HEK293 (cell line): ENCODE data around the gene MRPL51.

Source experiments
- CTCF ChIA-PET: fragments of 350-600 bp; formaldehyde crosslinking; extraction: SDS; loops from one replicate; lab custom pipeline; 2021; ENCODE audit warnings: antibody characterized with exemption; lab: Yijun Ruan, JAX
- POLR2A ChIA-PET: fragments of 300-600 bp; formaldehyde crosslinking; extraction: SDS; loops from one replicate; lab custom pipeline; 2020; ENCODE audit warnings: antibody characterized with exemption, inconsistent platforms; lab: Yijun Ruan, JAX
- H3K27ac ChIP-seq: fragments of 200-500 bp; sonication (Bioruptor generic); 2 replicates; pipeline ENCODE4 v1.5.1; 2014; ENCODE audit warnings: low read depth, low read length, control low read depth, inconsistent platforms; ENCODE audit errors: extremely low read depth
- H3K36me3 ChIP-seq, 2 experiments: fragments of 200-500 bp in 1 of 2; sonication (Bioruptor generic) in 1 of 2; 1 replicate in 1 of 2; 2 replicates in 1 of 2; pipeline ENCODE4 v1.5.1; 2014 to 2017; ENCODE audit warnings: inconsistent platforms in 2 of 2, low read length in 2 of 2; ENCODE audit not compliant: control insufficient read depth in 2 of 2, insufficient read depth in 1 of 2
- H3K4me1 ChIP-seq: fragments of 200-500 bp; sonication (Bioruptor generic); 2 replicates; pipeline ENCODE4 v1.5.1; 2014; ENCODE audit warnings: mild to moderate bottlenecking, low read length, inconsistent platforms; ENCODE audit not compliant: control insufficient read depth, insufficient read depth
- H3K4me3 ChIP-seq: 2 replicates; pipeline ENCODE4 v1.5.1; 2011; ENCODE audit warnings: low read depth, mild to moderate bottlenecking, control low read depth, low read length, moderate library complexity
- H3K9me3 ChIP-seq: fragments of 200-500 bp; sonication (Bioruptor generic); 2 replicates; pipeline ENCODE4 v1.5.1; 2014; ENCODE audit warnings: low read depth, low read length, inconsistent platforms; ENCODE audit not compliant: control insufficient read depth, insufficient read depth
- KLF9 ChIP-seq: fragments of 450-650 bp; formaldehyde crosslinking; IDR thresholded peaks from 2 replicates; pipeline ENCODE4 v1.5.1; 2016; ENCODE audit warnings: missing biosample characterization, missing genetic modification characterization, low read depth
- PRDM4 ChIP-seq: fragments of 450-650 bp; formaldehyde crosslinking; IDR thresholded peaks from 2 replicates; pipeline ENCODE4 v1.5.1; 2017; ENCODE audit warnings: missing biosample characterization, missing genetic modification characterization
- SCRT2 ChIP-seq: fragments of 450-650 bp; formaldehyde crosslinking; IDR thresholded peaks from 2 replicates; pipeline ENCODE4 v1.5.1; 2016; ENCODE audit warnings: missing biosample characterization, missing genetic modification characterization
- SP2 ChIP-seq: fragments of 450-650 bp; formaldehyde crosslinking; IDR thresholded peaks from 2 replicates; pipeline ENCODE4 v1.5.1; 2016; ENCODE audit warnings: missing biosample characterization, missing genetic modification characterization
- SP3 ChIP-seq: fragments of 450-650 bp; formaldehyde crosslinking; IDR thresholded peaks from 2 replicates; pipeline ENCODE4 v1.5.1; 2016; ENCODE audit warnings: missing biosample characterization, missing genetic modification characterization
- SP7 ChIP-seq: fragments of 450-650 bp; formaldehyde crosslinking; IDR thresholded peaks from 2 replicates; pipeline ENCODE4 v1.5.1; 2016; ENCODE audit warnings: missing biosample characterization, missing genetic modification characterization
- ZBTB10 ChIP-seq: fragments of 450-650 bp; formaldehyde crosslinking; IDR thresholded peaks from 2 replicates; pipeline ENCODE4 v1.5.1; 2016; ENCODE audit warnings: missing biosample characterization, missing genetic modification characterization
- ZBTB11 ChIP-seq: fragments of 450-650 bp; formaldehyde crosslinking; conservative IDR thresholded peaks from 2 replicates; pipeline ENCODE4 v1.5.1; 2016; ENCODE audit warnings: low read depth, missing biosample characterization, missing genetic modification characterization
- ZBTB6 ChIP-seq: fragments of 450-650 bp; formaldehyde crosslinking; IDR thresholded peaks from 2 replicates; pipeline ENCODE4 v1.5.1; 2017; ENCODE audit warnings: missing biosample characterization, missing genetic modification characterization
- ZBTB7A ChIP-seq: fragments of 450-650 bp; formaldehyde crosslinking; IDR thresholded peaks from 2 replicates; pipeline ENCODE4 v1.5.1; 2016; ENCODE audit warnings: low read depth, missing biosample characterization, missing genetic modification characterization
- ZFP69B ChIP-seq: fragments of 450-650 bp; formaldehyde crosslinking; IDR thresholded peaks from 2 replicates; pipeline ENCODE4 v1.5.1; 2016; ENCODE audit warnings: missing biosample characterization, missing genetic modification characterization
- ZIC2 ChIP-seq: fragments of 450-650 bp; formaldehyde crosslinking; IDR thresholded peaks from 2 replicates; pipeline ENCODE4 v1.5.1; 2016; ENCODE audit warnings: missing biosample characterization, missing genetic modification characterization
- ZNF24 ChIP-seq: fragments of 450-650 bp; formaldehyde crosslinking; IDR thresholded peaks from 2 replicates; pipeline ENCODE4 v1.5.1; 2016; ENCODE audit warnings: missing biosample characterization, missing genetic modification characterization
- ZNF335 ChIP-seq: fragments of 450-650 bp; formaldehyde crosslinking; conservative IDR thresholded peaks from 2 replicates; pipeline ENCODE4 v1.5.1; 2016; ENCODE audit warnings: missing biosample characterization, missing genetic modification characterization
- ZNF341 ChIP-seq: fragments of 450-650 bp; formaldehyde crosslinking; IDR thresholded peaks from 2 replicates; pipeline ENCODE4; 2016; ENCODE audit warnings: low read depth, missing biosample characterization, missing genetic modification characterization
- ZNF548 ChIP-seq: fragments of 450-650 bp; formaldehyde crosslinking; IDR thresholded peaks from 2 replicates; pipeline ENCODE4 v1.5.1; 2016; ENCODE audit warnings: missing biosample characterization, missing genetic modification characterization
- ZNF600 ChIP-seq: fragments of 450-650 bp; formaldehyde crosslinking; IDR thresholded peaks from 2 replicates; pipeline ENCODE4 v1.5.1; 2016; ENCODE audit warnings: missing biosample characterization, missing genetic modification characterization
- ZNF654 ChIP-seq: fragments of 450-650 bp; formaldehyde crosslinking; IDR thresholded peaks from 2 replicates; pipeline ENCODE4 v1.5.1; 2016; ENCODE audit warnings: low read depth, missing biosample characterization, missing genetic modification characterization

MRPL51 gene

GRCh38 chr12:6542209-6543009, 49.3 kb upstream of the MRPL51 start (continued):
- TF ChIP-seq PRDM4, result no peak
- no peak for TF ChIP-seq ZNF548 (tag by site-specific recombination)
- no peak for TF ChIP-seq ZBTB7A (tag by site-specific recombination)
- no peak for TF ChIP-seq ZNF654 (tag by site-specific recombination)

GRCh38 chr12:6541371-6542165, 48.5 kb upstream of the MRPL51 start:
- peaks cover 4% of the 10 kb centered on the region; the same call in 1 of the 2 replicates for H3K4me1 ChIP-seq

GRCh38 chr12:6540181-6540877, 47.3 kb upstream of the MRPL51 start:
- H3K36me3 ChIP-seq, result peaks cover 13 to 78% of the 10 kb centered on the region in 2 experiments; a peak in 2 of 3 replicates
- H3K4me1 ChIP-seq, result peaks cover 4% of the 10 kb centered on the region; the same call in 1 of the 2 replicates
- no peaks in the 10 kb centered on the region for H3K9me3 ChIP-seq
- no peak overlapping the region for H3K4me3 ChIP-seq
- POLR2A ChIA-PET, result interaction anchor here (1.0 to 4.9 kb wide), 9 partner anchors 13 to 213 kb away, joined by 3 to 46 read pairs (median 5); partner anchors contain the start of genes MLF2, MRPL51, NOP2 and VAMP1
- CTCF ChIA-PET, result interaction anchor here (0.7 to 3.6 kb wide), 6 partner anchors 10 to 285 kb away, joined by 3 to 51 read pairs (median 4); no protein-coding TSS in a partner anchor
- H3K27ac ChIP-seq, result peak overlapping the region; percentile 38; the same call in 1 of the 2 replicates
- no peak for TF ChIP-seq SP3
- no peak for TF ChIP-seq ZBTB6 (tag by site-specific recombination)
- TF ChIP-seq ZIC2 (tag by site-specific recombination), result peak; percentile 61
- TF ChIP-seq ZBTB10 (tag by site-specific recombination), result no peak
- TF ChIP-seq ZBTB11 (tag by site-specific recombination), result no peak
- TF ChIP-seq SP2 (tag by site-specific recombination), result peak; percentile 72
- TF ChIP-seq SP7 (tag by site-specific recombination), result peak; percentile 72
- 0 out of 2 replicates have a peak, but pooled peaks have one; percentile 39 for TF ChIP-seq KLF9 (tag by site-specific recombination)
- 0 out of 2 replicates have a peak, but pooled peaks have one; percentile 14 for TF ChIP-seq ZNF24 (tag by site-specific recombination)
- TF ChIP-seq ZFP69B, result peak; percentile 95
- TF ChIP-seq ZNF341 (tag by site-specific recombination), result peak; percentile 73
- TF ChIP-seq ZNF600 (tag by site-specific recombination), result peak; percentile 6; the same call in 1 of the 2 replicates

More at GRCh38 chr12:6541371-6542165, 48.5 kb upstream of the MRPL51 start:
- POLR2A ChIA-PET, result interaction anchor here (0.6 to 4.9 kb wide), 6 partner anchors 7 to 278 kb away, joined by 3 to 46 read pairs (median 4); partner anchors contain the start of genes GAPDH and MLF2
- 0 out of 2 replicates have a peak, but pooled peaks have one; percentile 57 for TF ChIP-seq SCRT2 (tag by site-specific recombination)
- TF ChIP-seq ZNF335 (tag by site-specific recombination), result no peak
- TF ChIP-seq, all 188 proteins: peak for 1
- H3K36me3 ChIP-seq, result peaks cover 15 to 78% of the 10 kb centered on the region in 2 experiments; a peak in 2 of 3 replicates
- CTCF ChIA-PET, result interaction anchor here (0.5 kb wide), 1 partner anchor 36 kb away, joined by 5 read pairs; no protein-coding TSS in a partner anchor
- peak overlapping the region; percentile 38; the same call in 1 of the 2 replicates for H3K27ac ChIP-seq
- no peaks in the 10 kb centered on the region for H3K9me3 ChIP-seq
- no peak overlapping the region for H3K4me3 ChIP-seq
